GM19025 (cell line): ENCODE measurements around the gene CBY2.
A peak's percentile ranks its signal among the peaks of the same experiment; 100 is the strongest.
"Not testable (repeated sequence)": the region's sequence is repeated elsewhere in the genome, so short reads cannot be mapped to it uniquely, and the experiment has no call there.

Source experiments
- ATAC-seq: cut with Tn5 transposase; IDR thresholded peaks from one replicate; pipeline ENCODE4 v1.9.1; 2021; ENCODE audit warnings: mild to moderate bottlenecking, low read depth, moderate library complexity; ENCODE audit not compliant: unreplicated experiment

Gene CBY2, protein sequence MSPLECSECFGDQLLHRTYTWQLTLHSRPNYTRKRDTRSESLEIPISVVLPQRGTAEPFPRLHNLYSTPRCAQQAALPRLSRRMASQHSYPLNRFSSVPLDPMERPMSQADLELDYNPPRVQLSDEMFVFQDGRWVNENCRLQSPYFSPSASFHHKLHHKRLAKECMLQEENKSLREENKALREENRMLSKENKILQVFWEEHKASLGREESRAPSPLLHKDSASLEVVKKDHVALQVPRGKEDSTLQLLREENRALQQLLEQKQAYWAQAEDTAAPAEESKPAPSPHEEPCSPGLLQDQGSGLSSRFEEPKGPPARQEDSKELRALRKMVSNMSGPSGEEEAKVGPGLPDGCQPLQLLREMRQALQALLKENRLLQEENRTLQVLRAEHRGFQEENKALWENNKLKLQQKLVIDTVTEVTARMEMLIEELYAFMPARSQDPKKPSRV

DNA sequence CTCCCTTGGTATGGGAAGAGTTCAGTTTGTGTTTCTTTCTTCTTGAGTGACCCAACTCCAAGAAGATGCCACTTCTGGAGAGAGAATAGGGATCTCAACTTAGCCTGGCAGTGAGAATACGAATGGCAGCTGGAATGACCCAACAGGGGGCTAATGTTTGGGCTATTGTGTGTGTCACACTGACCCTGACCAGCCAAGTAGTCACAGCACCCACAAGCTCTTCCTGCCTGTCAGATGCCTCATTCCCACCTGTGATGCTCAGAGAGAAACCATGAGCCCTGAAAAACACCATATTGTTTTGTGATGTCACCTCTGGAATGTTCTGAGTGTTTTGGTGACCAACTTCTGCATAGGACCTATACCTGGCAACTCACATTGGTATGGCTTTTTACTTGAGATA lies at the start of gene CBY2:
CBY2 (plus strand) TSS at position 233 of the 400 bp plus-strand sequence; CDS start at position 304, 71 bp downstream.
- no peak for ATAC-seq

DNA sequence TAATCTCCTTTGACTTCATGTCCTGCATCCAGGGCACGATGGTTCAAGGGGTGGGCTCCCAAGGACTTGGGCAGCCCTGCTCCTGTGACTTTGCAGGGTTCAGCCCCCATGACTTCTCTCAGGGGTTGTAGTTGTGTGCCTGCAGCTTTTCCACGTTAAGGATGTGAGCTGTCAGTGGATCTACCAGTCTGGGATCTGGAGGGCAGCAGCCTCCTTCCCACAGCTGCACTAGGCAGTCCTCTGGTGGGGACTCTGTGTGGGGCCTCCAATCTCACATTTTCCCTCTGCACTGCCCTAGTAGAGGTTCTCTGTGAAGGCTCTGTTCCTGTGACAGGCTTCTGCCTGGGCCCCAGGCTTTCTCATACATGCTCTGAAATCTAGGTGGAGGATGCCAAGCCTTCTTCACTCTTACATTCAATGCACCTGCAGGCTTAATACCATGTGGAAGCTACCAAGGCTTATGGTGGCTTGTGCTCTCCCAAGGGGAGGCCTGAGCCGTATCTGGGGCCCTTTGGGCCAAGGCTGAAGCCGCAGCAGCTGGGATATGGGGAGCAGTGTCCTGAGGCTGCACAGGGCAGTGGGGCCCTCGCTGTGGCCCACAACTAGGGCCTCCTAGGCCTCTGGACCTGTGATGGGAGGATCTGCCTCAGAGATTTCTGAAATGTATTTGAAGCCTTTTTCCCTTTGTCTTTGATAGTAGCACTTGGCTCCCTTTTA lies 47.3 kb upstream of the CBY2 start:
- ATAC-seq = no peak

DNA sequence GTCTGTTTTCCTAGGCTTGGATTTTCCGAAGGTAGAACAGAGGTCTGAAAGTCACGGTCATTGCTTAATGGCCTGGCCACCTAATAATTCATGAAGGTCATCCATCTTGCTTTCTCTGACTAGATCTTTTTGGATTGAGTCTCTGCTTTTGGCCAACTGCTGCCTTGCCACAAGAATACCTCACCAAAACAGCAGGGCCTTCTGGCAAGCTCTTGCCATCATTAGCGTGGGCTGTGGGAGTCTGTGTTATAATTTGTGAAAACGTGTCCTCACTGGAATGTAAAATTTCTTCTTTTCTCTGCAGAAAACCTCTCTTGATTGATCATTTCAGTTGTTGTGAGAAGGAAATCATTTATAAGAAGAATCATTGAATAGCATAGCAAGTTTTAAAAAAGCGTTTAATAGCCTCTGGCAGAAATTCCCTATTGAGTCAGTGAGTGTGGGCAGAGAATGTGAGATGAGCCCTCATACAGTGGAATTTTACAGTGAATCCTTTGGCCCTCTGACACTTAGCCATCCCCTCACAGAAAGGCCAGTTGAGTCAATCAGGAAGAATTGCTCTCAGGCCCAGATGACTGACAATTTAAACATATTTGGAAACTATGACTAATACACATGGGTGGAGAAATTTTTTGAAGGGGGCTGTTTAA lies 43.4 kb upstream of the CBY2 start:
- ATAC-seq = no peak

DNA sequence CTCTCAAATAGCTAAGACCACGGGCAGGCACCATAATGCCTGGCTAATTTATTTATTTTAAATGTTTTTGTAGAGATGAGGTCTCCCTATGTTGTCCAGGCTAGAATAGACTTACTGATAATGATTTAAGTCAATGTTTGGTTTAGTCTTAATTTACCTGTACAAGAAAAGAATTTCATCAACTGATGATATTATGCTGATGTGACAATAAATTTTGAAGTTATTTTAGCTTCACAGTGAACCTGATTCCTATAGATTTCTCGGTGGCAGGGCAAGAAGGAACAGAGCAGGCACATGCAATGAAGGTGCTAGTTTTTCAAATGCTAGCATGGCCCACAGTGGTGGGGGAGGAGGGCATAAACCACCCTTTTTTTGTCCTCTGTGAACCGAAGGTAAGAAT lies 42.6 kb upstream of the CBY2 start:
- ATAC-seq = no peak

DNA sequence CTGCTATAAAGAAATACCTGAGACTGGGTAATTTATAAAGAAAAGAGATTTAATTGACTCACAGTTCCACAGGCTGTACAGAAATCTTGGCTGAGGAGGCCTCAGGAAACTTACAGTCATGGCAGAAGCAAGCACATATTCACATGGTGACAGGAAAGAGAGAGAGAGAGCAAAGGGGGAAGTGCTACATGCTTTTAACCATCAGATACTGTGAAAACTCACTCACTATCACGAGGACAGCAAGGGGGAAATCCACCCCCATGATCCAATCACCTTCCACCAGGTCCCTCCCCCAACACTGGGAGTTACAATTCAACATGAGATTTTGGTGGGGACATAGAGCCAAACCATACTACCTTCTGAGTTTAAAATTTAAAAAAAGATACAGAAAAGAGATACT lies 41.7 kb upstream of the CBY2 start:
- not testable (repeated sequence) for ATAC-seq

DNA sequence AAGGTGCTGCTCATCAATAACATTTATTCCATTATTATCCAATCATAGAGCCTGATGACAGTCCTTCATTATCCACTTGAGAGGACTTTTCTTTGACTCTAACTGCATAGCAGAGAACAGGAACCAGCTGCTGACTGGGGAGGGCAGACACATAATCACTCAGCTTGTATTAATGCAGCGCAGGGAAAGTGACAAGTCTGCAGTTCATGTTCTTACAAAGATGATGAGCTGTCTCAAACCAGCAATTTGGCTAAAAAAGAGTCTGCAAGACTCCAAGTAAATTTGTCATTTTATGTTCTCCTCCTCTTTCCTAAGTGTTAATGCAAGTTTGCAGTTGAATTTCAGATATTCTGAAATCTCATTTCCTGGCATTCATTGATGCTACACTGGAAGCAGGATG lies 40.0 kb upstream of the CBY2 start:
- ATAC-seq = no peak

DNA sequence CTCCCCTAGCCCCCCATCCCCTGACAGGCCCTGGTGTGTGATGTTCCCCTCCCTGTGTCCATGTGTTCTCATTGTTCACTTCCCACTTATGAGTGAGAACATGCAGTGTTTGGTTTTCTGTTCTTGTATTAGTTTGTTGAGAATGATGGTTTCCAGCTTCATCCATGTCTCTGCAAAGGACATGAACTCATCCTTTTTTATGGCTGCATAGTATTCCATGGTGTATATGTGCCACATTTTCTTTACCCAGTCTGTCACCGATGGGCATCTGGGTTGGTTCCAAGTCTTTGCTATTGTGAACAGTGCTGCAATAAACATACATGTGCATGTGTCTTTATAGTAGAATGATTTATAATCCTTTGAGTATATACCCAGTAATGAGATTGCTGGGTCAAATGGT lies 39.2 kb upstream of the CBY2 start:
- ATAC-seq = not testable (repeated sequence)

DNA sequence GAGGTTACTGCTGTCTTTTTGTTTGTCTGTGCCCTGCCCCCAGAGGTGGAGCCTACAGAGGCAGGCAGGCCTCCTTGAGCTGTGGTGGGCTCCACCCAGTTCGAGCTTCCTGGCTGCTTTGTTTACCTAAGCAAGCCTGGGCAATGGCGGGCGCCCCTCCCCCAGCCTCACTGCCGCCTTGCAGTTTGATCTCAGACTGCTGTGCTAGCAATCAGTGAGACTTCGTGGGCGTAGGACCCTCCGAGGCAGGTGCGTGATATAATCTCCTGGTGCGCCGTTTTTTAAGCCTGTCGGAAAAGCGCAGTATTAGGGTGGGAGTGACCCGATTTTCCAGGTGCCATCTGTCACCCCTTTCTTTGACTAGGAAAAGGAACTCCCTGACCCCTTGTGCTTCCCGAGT lies 32.5 kb upstream of the CBY2 start:
- not testable (repeated sequence) for ATAC-seq

DNA sequence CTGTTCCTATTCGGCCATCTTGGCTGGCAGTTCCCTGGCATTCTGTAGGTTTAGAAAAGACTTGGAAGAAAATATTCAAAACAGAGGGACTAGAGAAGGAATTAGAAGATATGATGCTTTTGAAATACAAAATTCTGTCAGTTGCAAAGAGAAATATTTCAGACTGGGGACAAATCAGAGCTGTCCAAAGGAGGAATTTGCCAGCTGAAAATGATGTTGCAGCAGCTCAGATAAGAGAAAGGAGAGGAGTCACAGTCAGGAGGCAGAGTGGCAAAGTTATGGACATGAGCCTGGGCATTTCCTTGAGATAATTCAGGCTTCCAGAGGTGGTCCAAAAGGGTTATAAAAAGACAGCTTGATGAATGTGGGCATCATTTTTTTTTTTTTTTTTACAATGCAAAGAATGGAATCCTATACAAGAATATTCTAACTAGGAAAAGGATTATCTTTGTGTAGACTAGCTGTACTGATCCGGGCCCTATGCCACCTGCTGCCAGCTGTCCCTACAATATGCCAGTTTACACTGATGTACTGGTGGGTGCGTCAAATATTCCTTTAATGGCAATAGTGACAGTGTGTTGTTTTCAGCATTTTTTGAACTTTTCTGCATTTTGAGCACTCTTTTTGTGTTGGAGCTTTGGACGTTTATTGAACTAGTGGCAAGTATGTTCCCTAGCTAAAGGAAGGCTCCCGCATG lies 31.8 kb upstream of the CBY2 start:
- no peak for ATAC-seq

DNA sequence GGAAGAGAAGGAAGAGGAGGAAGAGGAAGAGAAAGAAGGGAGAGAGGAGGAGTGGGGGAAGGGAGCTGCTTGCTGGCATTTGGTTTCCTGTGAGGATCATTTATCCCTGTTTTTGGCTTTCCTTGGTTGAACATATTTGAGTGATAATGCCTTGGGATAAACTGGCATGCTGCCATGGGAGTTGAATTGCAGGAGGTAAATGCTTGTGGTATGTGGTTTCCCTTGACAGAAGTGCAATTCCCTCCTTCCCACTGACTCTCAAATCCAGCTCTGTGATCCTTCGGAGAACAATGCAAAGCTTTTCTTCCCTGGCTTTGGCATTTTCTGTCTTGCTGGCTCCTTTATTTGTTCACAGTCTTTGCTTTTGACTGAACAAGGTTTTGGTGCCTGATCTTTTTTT lies 27.2 kb upstream of the CBY2 start:
- ATAC-seq = no peak

DNA sequence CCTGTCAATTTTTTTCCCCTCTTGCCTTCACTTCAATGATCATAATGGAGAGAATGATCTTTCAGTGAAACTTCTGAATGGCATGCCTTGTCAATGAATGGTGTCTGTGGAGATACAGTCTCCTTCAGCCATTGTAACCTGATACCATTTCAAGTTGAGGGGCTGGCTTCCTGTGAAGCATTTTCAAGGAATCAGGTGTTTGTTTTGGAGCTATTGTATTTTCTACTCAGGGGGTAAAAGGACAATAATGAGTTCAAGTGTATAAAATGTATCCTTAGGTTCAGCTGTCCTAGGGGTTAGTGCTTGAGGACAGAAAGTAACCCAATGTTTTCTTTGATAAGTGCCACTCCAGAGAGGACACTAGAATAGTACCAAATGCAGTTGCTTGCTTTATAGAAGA lies 23.8 kb upstream of the CBY2 start:
- ATAC-seq = no peak

DNA sequence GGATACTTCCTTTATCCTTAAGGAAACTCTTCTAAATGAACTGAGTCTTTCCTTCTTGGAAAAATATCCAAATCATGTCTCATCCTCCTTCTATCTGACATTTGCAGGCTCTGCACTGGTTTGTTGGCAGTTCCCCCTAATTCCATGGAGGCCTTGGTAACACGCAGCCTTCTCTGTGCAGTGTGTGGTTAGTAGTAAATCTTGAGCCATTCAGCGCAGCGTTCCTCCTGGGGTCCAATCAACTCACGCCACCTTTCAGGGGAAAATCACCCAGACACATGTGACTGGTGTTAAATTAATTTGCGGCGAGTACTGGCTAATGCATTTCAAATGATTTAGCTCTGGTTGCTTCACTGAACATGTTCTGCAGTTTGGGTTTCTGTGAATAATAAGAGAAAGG lies 21.0 kb upstream of the CBY2 start:
- no peak for ATAC-seq

DNA sequence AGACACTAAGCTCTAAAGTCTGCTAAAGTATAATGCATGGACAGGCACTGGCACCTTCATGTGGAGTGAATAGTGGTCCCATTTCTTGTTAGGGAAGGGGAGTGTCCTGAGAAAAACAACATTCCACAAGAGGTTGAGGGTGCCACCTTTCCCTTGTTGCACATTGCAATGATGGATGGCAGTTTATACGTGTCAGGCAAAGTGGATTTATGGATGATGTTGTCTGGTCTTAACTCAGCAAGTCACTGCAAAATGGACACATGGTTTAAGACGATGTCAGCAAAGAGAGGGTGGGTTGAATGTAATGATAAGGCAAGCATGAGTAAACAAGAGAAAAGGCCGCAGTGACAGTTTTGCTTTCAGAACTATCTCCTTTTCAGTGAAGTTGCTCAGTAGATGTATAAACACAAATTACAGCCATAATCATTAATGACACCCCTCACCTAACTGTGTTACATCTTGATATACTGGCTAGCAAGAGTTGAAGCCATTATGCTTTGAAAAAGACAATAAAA lies 19.6 kb upstream of the CBY2 start:
- no peak for ATAC-seq

DNA sequence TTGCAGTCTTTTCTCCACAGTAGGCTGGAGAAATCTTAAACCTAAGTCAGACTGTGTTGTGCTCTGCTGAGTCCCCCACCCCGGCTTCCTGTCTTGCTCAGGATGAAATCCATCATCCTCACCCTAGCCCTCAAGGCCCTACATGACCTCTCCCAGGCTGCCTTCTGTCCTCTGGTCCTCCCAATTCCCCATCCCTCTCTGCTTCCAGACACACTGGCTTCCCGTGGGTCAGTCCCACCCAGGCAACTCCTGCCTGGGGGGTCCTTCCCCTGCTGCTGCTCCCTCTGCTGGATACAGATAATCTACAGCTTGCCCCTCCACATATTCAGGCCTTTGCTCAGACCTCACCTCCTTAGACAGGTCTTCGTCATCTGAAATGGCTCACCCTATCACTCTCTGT lies 18.4 kb upstream of the CBY2 start:
- no peak for ATAC-seq

DNA sequence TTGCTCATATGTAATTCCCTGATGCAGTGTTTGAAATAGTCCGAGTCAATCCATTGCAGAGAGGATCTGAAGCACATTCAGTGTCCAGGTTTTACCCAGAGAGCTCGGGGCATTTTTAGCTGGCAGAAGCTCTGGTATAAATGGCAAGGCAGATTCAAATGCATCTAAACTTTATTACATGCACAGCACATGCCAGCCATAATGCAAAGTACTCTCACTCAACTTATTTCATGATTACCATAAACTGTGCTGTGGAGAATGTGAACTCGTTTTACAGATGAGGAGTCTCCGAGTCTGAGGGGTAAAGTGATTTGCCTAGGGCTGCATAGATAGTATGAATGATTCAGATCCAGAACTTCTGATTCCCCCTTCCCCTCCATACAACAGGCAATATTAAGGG lies 13.5 kb upstream of the CBY2 start:
- no peak for ATAC-seq

DNA sequence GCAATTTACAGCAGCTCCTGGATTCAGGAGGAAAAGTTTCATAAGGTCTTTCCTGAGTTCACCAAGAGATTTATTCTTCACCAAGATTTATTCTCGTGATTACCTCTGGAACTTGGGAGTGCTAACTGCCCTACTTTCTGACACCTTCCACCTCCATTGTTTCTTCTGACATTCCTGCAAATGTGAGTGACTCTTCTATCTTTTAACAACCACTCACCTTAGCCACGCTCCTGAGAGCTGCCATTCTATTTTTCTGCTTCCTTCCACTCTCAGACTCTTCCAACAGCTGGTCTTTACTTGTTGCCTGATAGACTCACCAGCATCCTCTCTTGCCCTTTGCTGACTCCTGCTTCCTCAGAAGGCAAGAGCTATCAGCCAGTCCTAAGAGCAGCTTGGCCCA lies 11.5 kb upstream of the CBY2 start:
- no peak for ATAC-seq

DNA sequence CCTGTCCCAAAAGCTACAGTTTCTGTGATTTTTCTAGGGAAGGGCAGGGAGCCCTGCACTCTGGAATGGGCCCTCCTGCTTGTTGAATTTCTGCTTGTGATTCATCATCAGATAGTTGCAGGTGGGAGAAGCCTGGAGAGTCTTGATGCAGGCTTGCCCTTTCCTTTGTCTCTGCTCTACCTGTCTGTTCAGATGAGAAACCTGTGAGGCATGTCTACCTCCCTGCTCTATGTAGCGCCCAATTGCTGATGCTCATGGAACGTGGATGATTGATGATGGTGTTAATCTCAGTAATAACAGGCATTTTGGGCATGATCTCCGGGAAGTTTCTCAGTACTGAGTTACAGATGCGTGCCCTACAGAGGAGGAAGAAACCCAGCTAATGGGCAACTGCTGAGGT lies 10.9 kb upstream of the CBY2 start:
- ATAC-seq = no peak

DNA sequence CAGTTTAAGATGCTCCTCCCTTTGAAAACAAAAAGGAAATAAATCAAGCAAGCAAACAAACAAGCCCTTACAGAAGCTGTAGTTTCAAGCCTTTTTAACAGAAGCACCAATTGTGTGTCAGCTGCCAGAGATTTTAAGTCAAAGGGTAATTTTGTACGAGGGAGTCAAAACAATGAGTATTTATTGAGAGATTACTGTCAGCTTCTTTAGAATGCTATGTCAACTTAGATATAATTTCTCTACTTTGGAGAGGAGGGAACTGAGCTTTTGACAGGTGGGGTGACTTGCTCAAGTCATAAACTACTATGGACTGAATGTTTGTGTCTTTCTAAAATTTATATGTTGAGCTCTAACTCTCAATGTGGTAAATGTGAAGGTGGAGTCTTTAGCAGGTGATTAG lies 10.5 kb upstream of the CBY2 start:
- ATAC-seq = no peak

DNA sequence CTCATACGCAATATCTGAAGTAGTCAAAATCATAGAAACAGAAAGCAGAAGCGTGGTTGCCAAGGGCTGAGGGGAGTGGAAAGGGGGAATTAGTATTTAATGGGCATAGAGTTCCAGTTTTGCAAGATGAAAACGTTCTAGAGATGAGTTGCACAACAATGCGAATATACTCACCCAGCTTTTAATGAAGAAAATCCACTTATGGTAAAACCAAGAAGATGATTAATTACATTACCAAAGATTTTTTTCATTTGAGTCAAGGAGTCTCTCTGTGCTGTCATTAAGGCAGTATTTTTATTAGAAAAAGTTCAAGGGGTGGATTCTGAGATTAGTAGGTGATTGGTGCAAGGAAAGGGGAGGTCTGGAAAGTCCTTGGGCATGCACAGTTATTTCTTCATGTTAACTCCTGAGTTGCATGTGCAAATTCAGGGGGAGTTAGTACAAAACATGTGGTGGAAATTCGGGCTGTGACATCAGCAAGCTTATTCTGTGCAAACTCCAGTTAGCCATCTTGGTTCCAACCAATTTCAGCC lies 6.9 kb upstream of the CBY2 start:
- ATAC-seq = peak; percentile 45

DNA sequence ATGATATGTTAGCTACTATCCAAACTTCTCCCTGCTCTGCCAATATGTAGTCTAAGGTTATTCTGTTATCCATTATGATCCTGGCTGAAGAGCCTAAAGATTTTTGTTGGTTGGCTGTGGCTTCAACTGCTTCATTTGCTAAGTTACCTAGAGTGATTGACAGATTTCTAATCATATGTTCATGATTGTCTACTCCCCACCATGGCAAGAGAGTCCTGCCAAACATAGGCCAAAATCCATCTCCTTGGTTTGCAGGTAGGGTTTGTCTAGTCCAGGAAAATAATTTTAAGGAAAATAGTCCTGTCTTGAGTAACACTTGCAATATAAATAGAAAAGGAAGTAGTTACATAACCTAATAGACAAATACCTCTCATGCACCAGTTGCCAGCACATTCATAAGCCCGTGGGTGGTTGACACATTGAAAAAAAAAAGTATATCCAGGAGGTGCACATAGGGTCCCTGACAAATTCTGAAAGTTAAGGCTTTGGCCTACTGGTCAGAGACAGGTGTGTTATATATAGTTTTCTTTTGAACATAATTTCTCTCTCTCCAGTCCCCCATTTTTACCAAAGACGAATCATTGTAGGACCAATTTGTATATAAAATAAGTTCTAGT lies 5.4 kb upstream of the CBY2 start:
- peak; percentile 40 for ATAC-seq
